ENCODE results near the gene SARNP. TPM values are rescaled to one million over a fixed set of nuclear protein-coding genes. Genes with fewer than 3 reads are reported as not detected.

SARNP gene
- total and polyA plus RNA-seq, 9 of the 15 experiments (the other 6 are each of a cell fraction or from before 2014, with no cell fraction given) = 70.1 to 400 (median 198) TPM

DNA sequence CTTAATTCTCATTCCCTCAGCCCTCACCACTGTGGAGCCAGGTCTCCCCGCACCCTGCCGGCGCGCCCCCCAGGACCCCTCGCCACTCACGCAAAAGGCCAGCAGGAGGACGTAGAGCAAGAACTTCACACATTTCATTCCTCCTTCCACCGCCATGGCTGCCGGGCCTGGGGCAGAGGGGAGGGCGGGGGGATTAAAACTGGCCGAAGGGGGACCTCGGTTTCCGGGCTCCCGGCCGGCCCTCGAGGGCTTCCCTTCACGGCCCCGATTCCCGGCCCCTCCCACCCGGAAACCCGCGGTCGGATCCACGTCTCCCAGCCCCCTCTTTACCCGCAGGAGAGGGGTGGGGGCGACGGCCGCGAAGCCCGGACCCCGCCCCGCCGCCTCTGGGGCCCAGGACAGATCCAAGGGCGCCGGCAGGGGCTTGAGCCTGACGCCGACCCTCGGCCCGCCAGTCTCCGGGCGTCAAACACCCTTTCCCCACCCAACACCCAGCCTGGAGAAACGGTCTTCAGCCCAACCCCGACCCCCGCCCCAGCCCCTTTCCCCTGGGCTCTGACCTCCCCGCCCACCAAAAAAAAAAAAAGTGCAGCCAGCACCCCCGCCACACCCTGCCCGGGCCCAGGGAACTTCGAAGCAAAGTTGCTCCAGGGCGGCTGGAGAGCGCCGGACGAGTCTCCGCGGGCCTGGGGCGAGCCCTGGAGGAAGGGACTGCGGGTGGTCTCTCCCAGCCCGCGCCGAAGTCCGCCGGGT is 89.2 kb downstream of the SARNP start:
- peaks cover 39% of the 10 kb centered on the region for H3K36me3 ChIP-seq (ENCODE audit: control insufficient read depth, insufficient read depth, low read length)
- no peaks in the 10 kb centered on the region for H3K9me1 ChIP-seq (ENCODE audit: control insufficient read depth, insufficient read depth, low read length)
- WGBS (ENCODE audit: insufficient coverage, low coverage, missing lambda C conversion rate) = 1% methylated on average over 16 of the region's 61 CpGs
- H2AFZ ChIP-seq (ENCODE audit: low read depth, low read length) = peak overlapping the region; percentile 75
- CTCF ChIA-PET (ENCODE audit: low intra/inter-chr PET ratio) = no interaction called here
- H3K4me1 ChIP-seq (replicated peaks in 1 of 2; ENCODE audit: control insufficient read depth in 2 of 2, insufficient read depth in 2 of 2, low read length in 2 of 2) = peaks cover 22 to 46% of the 10 kb centered on the region in 2 experiments; a peak in 4 of 5 replicates
- in situ Hi-C loops (cut with MboI) = no loop called here
- intact Hi-C loops (cut with micrococcal nuclease) = loop anchor here (1.0 kb wide), 1 partner anchor 12 kb away; the partner anchor contains the start of gene BLOC1S1
- H3K4me3 ChIP-seq = peak overlapping the region; percentile 69
- no peaks in the 10 kb centered on the region for H3K9me3 ChIP-seq (replicated peaks; ENCODE audit: control insufficient read depth, insufficient read depth, low read depth, low read length)
- peak overlapping the region; percentile 94 to 97 for H3K9ac ChIP-seq (ENCODE audit: insufficient read depth in 1 of 2, low read depth in 2 of 2, low read length in 2 of 2)
- BruUV-seq (replicated peaks) = no TSS peak
- peak overlapping the region; percentile 97 for H3K27ac ChIP-seq (ENCODE audit: extremely low read depth, low read depth, low read length)
- POLR2A ChIA-PET = interaction anchor here (1.0 to 1.9 kb wide), 4 partner anchors 10 to 255 kb away, joined by 3 to 25 read pairs (median 7); partner anchors contain the start of gene BLOC1S1
- DNase-seq (ENCODE audit: extremely low read depth in 1 of 4, low spot score in 3 of 4) (peak; percentile 63 to 75 (median 70)), ATAC-seq (peak; percentile 56), FAIRE-seq (no peak)
- H3K79me2 ChIP-seq (ENCODE audit: control insufficient read depth, insufficient read depth, low read length) = peaks cover 28% of the 10 kb centered on the region
- peaks cover 22% of the 10 kb centered on the region; the same call in 1 of the 2 replicates for H4K20me1 ChIP-seq (replicated peaks; ENCODE audit: control insufficient read depth, insufficient read depth, low read length)
- no peaks in the 10 kb centered on the region for H3K27me3 ChIP-seq (ENCODE audit: control insufficient read depth in 2 of 2, insufficient read depth in 2 of 2, low read length in 2 of 2)
- H3K4me2 ChIP-seq (ENCODE audit: insufficient read depth, low read length) = peak overlapping the region; percentile 95
- TF ChIP-seq CEBPG (CRISPR knock-in tag; IDR thresholded peaks at IDR 0.05) = no peak; the same call in 1 of the 2 replicates
- 0 out of 4 replicates have a peak, but pooled peaks of 1 of the 2 experiments have one; percentile 4 for TF ChIP-seq CEBPG (tag; conservative IDR thresholded peaks at IDR 0.05 in 1 of 2, IDR thresholded peaks at IDR 0.05 in 1 of 2)
- peak; percentile 26; the same call in 1 of the 2 replicates for TF ChIP-seq FOXP1 (CRISPR knock-in tag; IDR thresholded peaks at IDR 0.05)
- peak; percentile 5; the same call in 1 of the 2 replicates for TF ChIP-seq ZBTB9 (CRISPR knock-in tag; IDR thresholded peaks at IDR 0.05)
- peak; percentile 3 for TF ChIP-seq FIP1L1 (IDR thresholded peaks at IDR 0.05; ENCODE audit: low read depth, low read length, poor library complexity, severe bottlenecking)
- no peak for TF ChIP-seq BRF1 (IDR thresholded peaks at IDR 0.05; ENCODE audit: borderline replicate concordance, extremely low read depth, insufficient read length)
- 0 out of 2 replicates have a peak, but pooled peaks have one; percentile 17 for TF ChIP-seq ZNF740 (CRISPR knock-in tag; IDR thresholded peaks at IDR 0.05)
- TF ChIP-seq ZNF740 (tag; IDR thresholded peaks at IDR 0.05) = no peak
- TF ChIP-seq, protein P1, sequence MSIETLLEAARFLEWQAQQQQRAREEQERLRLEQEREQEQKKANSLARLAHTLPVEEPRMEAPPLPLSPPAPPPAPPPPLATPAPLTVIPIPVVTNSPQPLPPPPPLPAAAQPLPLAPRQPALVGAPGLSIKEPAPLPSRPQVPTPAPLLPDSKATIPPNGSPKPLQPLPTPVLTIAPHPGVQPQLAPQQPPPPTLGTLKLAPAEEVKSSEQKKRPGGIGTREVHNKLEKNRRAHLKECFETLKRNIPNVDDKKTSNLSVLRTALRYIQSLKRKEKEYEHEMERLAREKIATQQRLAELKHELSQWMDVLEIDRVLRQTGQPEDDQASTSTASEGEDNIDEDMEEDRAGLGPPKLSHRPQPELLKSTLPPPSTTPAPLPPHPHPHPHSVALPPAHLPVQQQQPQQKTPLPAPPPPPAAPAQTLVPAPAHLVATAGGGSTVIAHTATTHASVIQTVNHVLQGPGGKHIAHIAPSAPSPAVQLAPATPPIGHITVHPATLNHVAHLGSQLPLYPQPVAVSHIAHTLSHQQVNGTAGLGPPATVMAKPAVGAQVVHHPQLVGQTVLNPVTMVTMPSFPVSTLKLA (conservative IDR thresholded peaks at IDR 0.05) = peak in 1 of 2 experiments; percentile 5; a peak in 1 of 4 replicates
- no peak for TF ChIP-seq NFE2L1 (tag; IDR thresholded peaks at IDR 0.05; ENCODE audit: borderline replicate concordance, low read depth)
- peak; percentile 35 for TF ChIP-seq CHD1 (IDR thresholded peaks at IDR 0.05; ENCODE audit: low read length)
- TF ChIP-seq YY1 (IDR thresholded peaks at IDR 0.05; ENCODE audit: borderline replicate concordance in 1 of 3, control insufficient read depth in 1 of 3, extremely low read depth in 1 of 3, insufficient read depth in 3 of 3, insufficient read length in 1 of 3, insufficient replicate concordance in 2 of 3, low read depth in 1 of 3, low read length in 2 of 3) = peak in 2 of 3 experiments; percentile 48 to 58
- TF ChIP-seq PHF8 (IDR thresholded peaks at IDR 0.05; ENCODE audit: borderline replicate concordance, low read length) = peak; percentile 63; the same call in 1 of the 2 replicates

Data from K562 (cell line).